ENCODE measurements around the gene APRT.

Gene APRT

GRCh38 chr16:88840600-88841215 is 29.0 kb upstream of the APRT start:
- no peak overlapping the region for H3K27ac ChIP-seq
- TF ChIP-seq, protein P1, sequence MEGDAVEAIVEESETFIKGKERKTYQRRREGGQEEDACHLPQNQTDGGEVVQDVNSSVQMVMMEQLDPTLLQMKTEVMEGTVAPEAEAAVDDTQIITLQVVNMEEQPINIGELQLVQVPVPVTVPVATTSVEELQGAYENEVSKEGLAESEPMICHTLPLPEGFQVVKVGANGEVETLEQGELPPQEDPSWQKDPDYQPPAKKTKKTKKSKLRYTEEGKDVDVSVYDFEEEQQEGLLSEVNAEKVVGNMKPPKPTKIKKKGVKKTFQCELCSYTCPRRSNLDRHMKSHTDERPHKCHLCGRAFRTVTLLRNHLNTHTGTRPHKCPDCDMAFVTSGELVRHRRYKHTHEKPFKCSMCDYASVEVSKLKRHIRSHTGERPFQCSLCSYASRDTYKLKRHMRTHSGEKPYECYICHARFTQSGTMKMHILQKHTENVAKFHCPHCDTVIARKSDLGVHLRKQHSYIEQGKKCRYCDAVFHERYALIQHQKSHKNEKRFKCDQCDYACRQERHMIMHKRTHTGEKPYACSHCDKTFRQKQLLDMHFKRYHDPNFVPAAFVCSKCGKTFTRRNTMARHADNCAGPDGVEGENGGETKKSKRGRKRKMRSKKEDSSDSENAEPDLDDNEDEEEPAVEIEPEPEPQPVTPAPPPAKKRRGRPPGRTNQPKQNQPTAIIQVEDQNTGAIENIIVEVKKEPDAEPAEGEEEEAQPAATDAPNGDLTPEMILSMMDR (conservative IDR thresholded peaks at IDR 0.05): no peak

DNA sequence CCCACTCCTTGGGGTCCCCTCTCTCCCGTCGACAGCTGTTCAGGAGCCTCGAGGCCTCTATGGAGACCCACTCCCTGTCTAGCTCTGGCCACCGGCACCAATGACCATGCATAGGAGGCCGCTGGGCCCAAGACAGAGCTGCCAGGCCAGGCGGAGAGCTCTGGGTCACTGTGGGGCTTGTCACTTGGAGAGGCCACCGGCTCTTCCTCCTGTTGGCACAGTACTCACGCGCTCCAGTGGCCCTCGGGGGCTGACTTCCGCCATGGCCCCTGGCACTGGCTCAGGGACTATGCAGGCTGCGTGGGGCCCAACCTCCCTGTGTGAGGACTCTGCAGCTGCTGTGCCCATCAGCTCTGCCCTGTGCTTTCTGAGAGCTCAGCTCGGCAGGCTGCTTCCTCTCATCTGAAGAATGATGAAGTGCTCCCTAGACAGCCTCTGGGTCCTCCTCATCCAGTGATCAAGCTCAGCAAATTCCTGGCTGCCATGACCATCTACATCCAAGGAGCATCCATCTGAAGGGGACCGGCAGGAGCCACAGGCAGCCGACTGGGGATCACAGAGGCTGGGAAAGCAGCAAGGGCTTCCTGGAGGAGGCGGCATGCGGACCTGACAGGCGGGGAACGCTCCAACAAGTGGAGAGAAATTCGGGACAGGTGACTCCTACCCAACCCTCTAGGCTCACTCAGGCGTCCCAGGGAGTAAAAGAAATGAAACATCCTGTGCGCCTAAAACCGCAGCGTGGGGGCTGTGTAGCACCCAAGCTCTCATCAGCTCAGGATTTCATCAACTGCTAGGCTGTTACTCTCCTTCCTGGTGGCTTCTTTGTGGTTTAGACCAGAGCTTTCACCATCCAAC is 28.2 kb upstream of the APRT start:
- TF ChIP-seq, protein P1 (conservative IDR thresholded peaks at IDR 0.05): no peak
- H3K27ac ChIP-seq: no peak overlapping the region

DNA sequence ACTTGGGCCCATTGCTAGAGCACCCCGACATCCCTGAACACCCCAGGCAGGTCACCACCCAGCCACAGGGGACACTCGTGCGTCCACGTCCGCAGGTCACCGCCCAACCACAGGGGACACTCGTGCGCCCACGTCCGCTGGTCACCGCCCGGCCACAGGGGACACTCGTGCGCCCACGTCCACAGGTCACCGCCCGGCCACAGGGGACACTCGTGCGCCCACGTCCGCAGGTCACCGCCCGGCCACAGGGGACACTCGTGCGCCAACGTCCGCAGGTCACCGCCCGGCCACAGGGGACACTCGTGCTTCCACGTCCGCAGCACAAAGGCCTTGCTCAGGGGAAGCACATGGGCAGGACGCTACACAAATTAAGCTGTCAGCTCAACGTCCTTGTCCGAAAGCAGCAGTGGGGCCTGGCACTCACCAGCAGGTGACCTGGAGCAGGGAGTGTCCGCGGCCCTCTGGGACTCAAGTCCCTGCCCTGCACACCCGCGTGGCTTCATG is 27.4 kb upstream of the APRT start:
- H3K27ac ChIP-seq: no peak overlapping the region
- TF ChIP-seq, protein P1 (conservative IDR thresholded peaks at IDR 0.05): no peak

GRCh38 chr16:88838566-88838965 is 26.8 kb upstream of the APRT start:
- TF ChIP-seq, protein P1 (conservative IDR thresholded peaks at IDR 0.05): no peak
- no peak overlapping the region for H3K27ac ChIP-seq

DNA sequence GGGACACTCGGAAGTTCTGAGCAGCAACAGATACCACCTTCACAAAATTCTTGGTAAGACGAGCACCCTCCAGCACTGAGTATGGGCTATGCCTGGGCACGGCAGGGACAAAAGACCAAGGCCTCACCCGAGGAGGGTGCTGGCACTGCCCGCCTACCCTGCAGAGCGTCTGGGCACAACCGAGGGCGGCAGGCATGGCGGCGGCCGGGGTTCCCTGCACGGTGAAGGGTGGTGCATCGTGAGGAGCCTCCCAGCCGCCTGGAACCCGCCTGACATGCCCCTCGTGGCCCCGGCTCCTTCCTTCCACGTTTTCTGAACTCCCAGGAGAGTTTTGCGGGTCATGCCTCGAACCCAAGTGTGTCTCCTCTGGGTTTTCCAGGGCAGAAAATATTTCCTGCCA is 26.1 kb upstream of the APRT start:
- TF ChIP-seq, protein P1 (conservative IDR thresholded peaks at IDR 0.05): no peak
- H3K27ac ChIP-seq: no peak overlapping the region

GRCh38 chr16:88836791-88837190 is 25.1 kb upstream of the APRT start:
- no peak overlapping the region for H3K27ac ChIP-seq
- TF ChIP-seq, protein P1 (conservative IDR thresholded peaks at IDR 0.05): no peak

DNA sequence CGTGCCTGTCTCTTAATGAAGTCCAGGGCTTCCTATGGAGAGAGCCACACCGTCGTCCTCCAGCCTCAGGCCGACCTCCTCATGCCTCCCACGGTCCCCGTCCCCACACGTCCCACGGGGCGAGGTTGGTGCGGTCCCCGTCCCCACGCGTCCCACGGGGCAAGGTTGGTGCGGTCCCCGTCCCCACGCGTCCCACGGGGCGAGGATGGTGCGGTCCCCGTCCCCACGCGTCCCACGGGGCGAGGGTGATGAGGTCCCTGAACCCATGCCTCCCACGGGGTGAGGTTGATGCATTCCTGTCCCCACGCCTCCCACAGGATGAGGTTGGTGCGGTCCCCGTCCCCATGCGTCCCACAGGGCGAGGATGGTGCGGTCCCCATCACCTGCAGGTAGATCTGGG is 24.1 kb upstream of the APRT start:
- TF ChIP-seq, protein P1 (conservative IDR thresholded peaks at IDR 0.05): no peak

More for the DNA sequence above, 24.1 kb upstream of the APRT start:
- H3K27ac ChIP-seq: no peak overlapping the region

Data from VCaP (cell line).